HL-60 (cell line): ENCODE results near the gene MTCH1.
A peak's percentile ranks its signal among the peaks of the same experiment; 100 is the strongest.

Source experiments
- CTCF ChIP-seq: IDR thresholded peaks from one replicate; pipeline ENCODE4 v1.5.1; 2011; ENCODE audit warnings: low read length, control low read depth, inconsistent platforms; ENCODE audit not compliant: insufficient read depth
- REST ChIP-seq: IDR thresholded peaks from 2 replicates; pipeline ENCODE4 v1.6.1; 2012; ENCODE audit warnings: low read depth; ENCODE audit not compliant: insufficient replicate concordance

DNA sequence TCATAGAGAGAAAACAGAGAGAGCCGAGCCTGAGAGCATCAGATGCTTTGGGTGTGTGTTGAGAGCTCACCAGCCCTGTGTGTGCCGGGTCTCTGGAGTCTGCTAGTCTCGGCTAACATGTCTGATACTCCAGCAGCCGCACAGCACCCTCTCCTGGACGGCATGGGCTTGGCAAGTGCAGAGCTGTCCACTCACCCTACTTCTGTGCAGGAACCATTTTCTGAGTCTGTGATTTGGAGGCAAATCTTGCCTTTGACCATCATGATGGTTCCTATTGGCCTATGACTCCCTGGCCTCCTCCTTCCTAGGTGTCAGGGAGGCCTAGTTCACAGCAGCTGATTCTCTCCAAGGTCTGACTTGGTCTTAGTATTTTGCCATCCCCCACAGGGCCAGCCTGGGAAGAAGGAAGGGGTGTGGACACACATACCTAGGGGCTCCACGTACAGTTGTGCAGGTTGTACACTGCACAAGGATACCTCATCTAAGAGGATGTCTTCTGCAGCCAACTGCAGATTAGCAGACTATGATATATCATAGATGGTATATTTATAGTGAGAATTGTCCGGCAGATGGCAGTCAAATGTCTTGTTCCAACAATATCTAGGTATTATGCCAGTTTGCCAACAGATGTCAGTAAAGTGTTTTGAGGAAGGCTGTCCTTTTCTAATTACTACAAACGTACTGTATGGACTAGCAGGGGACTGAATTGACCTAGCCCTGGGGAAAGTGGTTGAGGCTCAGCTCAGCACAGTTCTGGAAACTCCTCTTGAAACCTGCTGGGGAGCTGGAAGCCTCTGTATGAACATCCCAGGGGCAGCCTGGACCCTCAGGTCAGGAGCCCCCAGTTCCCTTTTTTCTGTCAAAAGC lies 32.4 kb upstream of the MTCH1 start:
- TF ChIP-seq CTCF, result peak; percentile 99
- no peak for TF ChIP-seq REST
